A172 (cell line): Measurements from ENCODE around the gene TMBIM6. TPM values are rescaled to one million over a fixed set of nuclear protein-coding genes. Genes with fewer than 3 reads are reported as not detected.

Source experiments
- total RNA-seq: library from RNA; depleted of rRNA; stranded (reverse); fragments of >200 nt; shearing (Covaris generic); gene quantifications from 2 replicates; pipeline ENCODE4 v1.2.3, GENCODE V29; 2014; rRNA removed

TMBIM6 gene
- total RNA-seq, 1 experiment from 2014 or later = 305 TPM

Other genes with a start within 250 kb of the TMBIM6 start
- 5.4 and 7.1 TPM in 2 replicates for gene KCNH3, start 202.5 kb upstream of the TMBIM6 start, total RNA-seq
- 66.5 and 79.5 TPM in 2 replicates for gene MCRS1, start 173.4 kb upstream of the TMBIM6 start, total RNA-seq
- gene FAM186B, start 135.9 kb upstream of the TMBIM6 start, total RNA-seq = 0.05 and 0.55 TPM in 2 replicates
- 9.1 and 13.9 TPM in 2 replicates for gene PRPF40B, start 118.0 kb upstream of the TMBIM6 start, total RNA-seq
- 16.4 and 16.6 TPM in 2 replicates for gene FMNL3, start 34.2 kb upstream of the TMBIM6 start, total RNA-seq
- 12.1 and 12.6 TPM in 2 replicates for gene NCKAP5L, start 86.9 kb downstream of the TMBIM6 start, total RNA-seq
- gene BCDIN3D, start 101.5 kb downstream of the TMBIM6 start, total RNA-seq = 1.5 and 2.1 TPM in 2 replicates
- not detected in 2 replicates for gene FAIM2, start 162.3 kb downstream of the TMBIM6 start, total RNA-seq
- not detected in 2 replicates for gene AQP2, start 209.2 kb downstream of the TMBIM6 start, total RNA-seq
- gene AQP5, start 220.3 kb downstream of the TMBIM6 start, total RNA-seq = 0.07 TPM in 1 of 2 replicates, not detected in the other
- gene AQP6, start 231.4 kb downstream of the TMBIM6 start, total RNA-seq = not detected in 2 replicates